Natural killer cell (primary cell): ENCODE measurements around the gene P2RX3. TPM values are rescaled to one million over a fixed set of nuclear protein-coding genes. Genes with fewer than 3 reads are reported as not detected.
"Not testable (repeated sequence)": the region's sequence is repeated elsewhere in the genome, so short reads cannot be mapped to it uniquely, and the experiment has no call there.

Experiments
- ATAC-seq, 3 donors: fragments of 150-1000 bp in 2 of 3; fragments of 200-7000 bp in 1 of 3; cut with Tn5 transposase; 1 replicate in 1 of 3; 2 replicates in 2 of 3; pipeline ENCODE4 v1.10.0; 2021; ENCODE audit warnings: mild to moderate bottlenecking in 2 of 3, moderate library complexity in 2 of 3
- DNase-seq, 2 donors: peaks; one replicate each; pipeline versions ENCODE4 v3.0.0 to v3.0.0-alpha.2; 2013 to 2021; ENCODE audit warnings: mixed read lengths in 1 of 2
- H3K27ac ChIP-seq: one replicate; pipeline ENCODE4 v1.5.1; 2013; ENCODE audit warnings: mild to moderate bottlenecking, low read length
- H3K27me3 ChIP-seq: one replicate; pipeline ENCODE4 v1.6.1; 2013; ENCODE audit warnings: low read length; ENCODE audit not compliant: control insufficient read depth, insufficient read depth
- H3K36me3 ChIP-seq: one replicate; pipeline ENCODE4 v1.6.1; 2013; ENCODE audit warnings: low read length; ENCODE audit not compliant: control insufficient read depth, insufficient read depth
- H3K4me1 ChIP-seq: one replicate; pipeline ENCODE4 v1.6.1; 2013; ENCODE audit warnings: low read length; ENCODE audit not compliant: control insufficient read depth, insufficient read depth
- H3K4me3 ChIP-seq: one replicate; pipeline ENCODE4 v1.5.1; 2013; ENCODE audit warnings: low read length
- H3K9me3 ChIP-seq: one replicate; pipeline ENCODE4 v1.6.1; 2013; ENCODE audit warnings: low read length; ENCODE audit not compliant: control insufficient read depth, insufficient read depth
- H3K27ac Mint-ChIP-seq, 2 donors: one replicate each; pipeline ENCODE4 v1.8.0; 2022; ENCODE audit warnings: mild to moderate bottlenecking in 2 of 2, mixed read lengths in 2 of 2, moderate library complexity in 1 of 2
- H3K27me3 Mint-ChIP-seq, 2 donors: one replicate each; pipeline ENCODE4 v1.8.0; 2022; ENCODE audit warnings: low read depth in 2 of 2, mixed read lengths in 2 of 2
- H3K36me3 Mint-ChIP-seq: one replicate; pipeline ENCODE4 v1.8.0; 2022; ENCODE audit warnings: mixed read lengths
- H3K4me1 Mint-ChIP-seq, 2 donors: one replicate each; pipeline ENCODE4 v1.8.0; 2022; ENCODE audit warnings: mixed read lengths in 2 of 2
- H3K4me3 Mint-ChIP-seq: one replicate; pipeline ENCODE4 v1.8.0; 2022; ENCODE audit warnings: mild to moderate bottlenecking, moderate library complexity, mixed read lengths
- H3K9me3 Mint-ChIP-seq, 2 donors: one replicate each; pipeline ENCODE4 v1.8.0; 2022; ENCODE audit warnings: mixed read lengths in 2 of 2
- CTCF ChIP-seq: fragments of 200-600 bp; IDR thresholded peaks from one replicate; pipeline ENCODE4 v1.8.0; 2022; ENCODE audit warnings: antibody characterized with exemption
- WGBS: methylation state at CpG from one replicate; pipeline ENCODE4 v1.1.7; 2013; ENCODE audit warnings: missing lambda C conversion rate; ENCODE audit not compliant: insufficient coverage; 5-methylcytosine and 5-hydroxymethylcytosine counted together
- intact Hi-C: fragments of 100-400 bp; cut with micrococcal nuclease; formaldehyde crosslinking; loops from one replicate; pipeline ENCODE4 v1.14.2; 2022
- total RNA-seq, 4 donors: library from RNA; stranded (reverse); fragments of 120-200 nt in 1 of 4; gene quantifications; one replicate each; pipeline versions ENCODE4 v1.2.3 to v1.2.4, GENCODE V29; 2013 to 2022

The P2RX3 gene
- total RNA-seq, 3 donors from 2014 or later (not counting 1 experiment from before 2014, with no cell fraction given), result not detected

- ATAC-seq, result no peak
- Mint-ChIP-seq H3K9me3 (no peaks in the 10 kb centered on the region), H3K27ac (no peak overlapping the region), H3K4me3 (no peak overlapping the region), H3K36me3 (no peaks in the 10 kb centered on the region), H3K27me3 (peaks cover 2 to 8% of the 10 kb centered on the region in 2 donors), H3K4me1 (no peaks in the 10 kb centered on the region)
- intact Hi-C loops, result no loop called here
- Histone ChIP-seq H3K36me3 (no peaks in the 10 kb centered on the region), H3K4me3 (no peak overlapping the region), H3K27me3 (no peaks in the 10 kb centered on the region), H3K4me1 (no peaks in the 10 kb centered on the region), H3K9me3 (peaks cover 5% of the 10 kb centered on the region), H3K27ac (no peak overlapping the region)
- no peak for DNase-seq
- TF ChIP-seq CTCF, result no peak
- WGBS, result 84% methylated on average over 2 of the region's 2 CpGs
Observed at GRCh38 chr11:57294225-57295131, 43.7 kb upstream of the P2RX3 start.

- H3K27me3 Mint-ChIP-seq, H3K9me3 Mint-ChIP-seq, H3K27ac ChIP-seq, ATAC-seq, DNase-seq, H3K4me3 Mint-ChIP-seq, H3K4me3 ChIP-seq, H3K27ac Mint-ChIP-seq, H3K4me1 Mint-ChIP-seq, intact Hi-C loops, H3K27me3 ChIP-seq, H3K36me3 ChIP-seq, H3K9me3 ChIP-seq, H3K4me1 ChIP-seq, H3K36me3 Mint-ChIP-seq: not testable (repeated sequence)
- 96% methylated on average over 3 of the region's 3 CpGs for WGBS
Observed at GRCh38 chr11:57296205-57296604, 41.9 kb upstream of the P2RX3 start.

GRCh38 chr11:57297221-57297620 is 40.9 kb upstream of the P2RX3 start:
- H3K9me3 ChIP-seq, result peaks cover 5% of the 10 kb centered on the region
- TF ChIP-seq CTCF, result no peak
- no peak for DNase-seq
- Mint-ChIP-seq H3K9me3 (no peaks in the 10 kb centered on the region), H3K27ac (no peak overlapping the region), H3K27me3 (peaks cover 0 to 2% of the 10 kb centered on the region in 2 donors), H3K4me1 (no peaks in the 10 kb centered on the region), H3K36me3 (no peaks in the 10 kb centered on the region), H3K4me3 (no peak overlapping the region)
- no peaks in the 10 kb centered on the region for H3K36me3 ChIP-seq
- no peaks in the 10 kb centered on the region for H3K27me3 ChIP-seq
- no peak for ATAC-seq
- WGBS, result 92% methylated on average over 2 of the region's 2 CpGs
- no peak overlapping the region for H3K4me3 ChIP-seq
- H3K4me1 ChIP-seq, result no peaks in the 10 kb centered on the region
- H3K27ac ChIP-seq, result no peak overlapping the region
- intact Hi-C loops, result no loop called here

DNA sequence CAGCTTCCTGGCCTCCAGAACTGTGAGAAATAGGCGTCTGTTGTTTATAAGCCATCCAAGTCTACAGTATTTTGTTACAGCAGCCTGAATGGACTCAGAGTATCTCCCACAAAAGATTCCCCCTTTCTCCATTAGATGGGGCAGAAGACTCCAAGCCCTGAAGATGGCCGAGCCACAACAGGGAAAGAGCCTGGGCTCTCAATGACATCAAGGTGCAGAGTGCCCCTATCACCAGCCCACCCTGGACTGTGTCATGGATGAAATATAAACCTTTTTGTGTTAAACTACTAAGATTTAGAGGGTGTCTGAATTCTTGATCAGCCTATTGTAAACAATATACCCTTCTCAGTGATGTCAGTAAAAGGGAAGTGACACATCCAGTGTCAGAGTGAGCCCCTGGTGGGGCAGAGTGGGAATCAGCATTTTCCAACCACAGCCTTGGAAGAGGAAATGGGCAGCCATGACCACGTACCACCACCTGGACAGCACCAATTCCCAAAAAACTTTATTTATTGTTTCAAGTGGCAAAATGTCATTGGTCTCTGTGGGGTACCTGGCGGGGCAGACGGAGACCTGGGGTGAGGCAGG is 38.9 kb upstream of the P2RX3 start:
- Histone ChIP-seq H3K27me3 (no peaks in the 10 kb centered on the region), H3K4me1 (no peaks in the 10 kb centered on the region), H3K36me3 (no peaks in the 10 kb centered on the region), H3K27ac (no peak overlapping the region), H3K9me3 (peaks cover 5% of the 10 kb centered on the region), H3K4me3 (no peak overlapping the region)
- peaks cover 0 to 2% of the 10 kb centered on the region in 2 donors for H3K27me3 Mint-ChIP-seq
- no peaks in the 10 kb centered on the region for H3K36me3 Mint-ChIP-seq
- no peak overlapping the region for H3K4me3 Mint-ChIP-seq
- H3K9me3 Mint-ChIP-seq, result no peaks in the 10 kb centered on the region
- H3K4me1 Mint-ChIP-seq, result no peaks in the 10 kb centered on the region
- no peak for DNase-seq
- intact Hi-C loops, result no loop called here
- no peak for TF ChIP-seq CTCF
- H3K27ac Mint-ChIP-seq, result no peak overlapping the region
- WGBS, result 95% methylated on average over 3 of the region's 5 CpGs
- ATAC-seq, result no peak
